ENCODE data around the gene DHX35.
A peak's percentile ranks its signal among the peaks of the same experiment; 100 is the strongest.

The DHX35 gene

DNA sequence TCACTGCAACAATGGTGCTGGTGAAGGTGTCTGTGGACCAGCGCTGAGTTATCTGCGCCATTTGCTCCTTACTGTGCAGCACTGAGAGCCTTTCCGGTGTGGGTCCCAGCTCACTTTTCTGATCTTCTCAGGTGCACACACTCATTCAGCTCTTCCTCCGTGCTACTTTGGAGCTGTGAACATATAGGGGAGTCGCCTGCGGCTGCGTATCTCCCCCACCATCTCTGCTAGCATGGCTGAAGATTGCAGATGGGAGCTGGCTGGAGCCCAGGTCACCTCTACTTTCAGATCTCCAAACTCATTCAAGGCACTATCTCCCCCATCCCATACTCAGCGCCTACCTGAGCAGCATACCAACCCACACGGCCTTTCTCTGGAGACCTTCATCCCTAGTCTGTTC is 96.9 kb downstream of the DHX35 start:
- no peak for DNase-seq (ENCODE audit: low read depth)

DNA sequence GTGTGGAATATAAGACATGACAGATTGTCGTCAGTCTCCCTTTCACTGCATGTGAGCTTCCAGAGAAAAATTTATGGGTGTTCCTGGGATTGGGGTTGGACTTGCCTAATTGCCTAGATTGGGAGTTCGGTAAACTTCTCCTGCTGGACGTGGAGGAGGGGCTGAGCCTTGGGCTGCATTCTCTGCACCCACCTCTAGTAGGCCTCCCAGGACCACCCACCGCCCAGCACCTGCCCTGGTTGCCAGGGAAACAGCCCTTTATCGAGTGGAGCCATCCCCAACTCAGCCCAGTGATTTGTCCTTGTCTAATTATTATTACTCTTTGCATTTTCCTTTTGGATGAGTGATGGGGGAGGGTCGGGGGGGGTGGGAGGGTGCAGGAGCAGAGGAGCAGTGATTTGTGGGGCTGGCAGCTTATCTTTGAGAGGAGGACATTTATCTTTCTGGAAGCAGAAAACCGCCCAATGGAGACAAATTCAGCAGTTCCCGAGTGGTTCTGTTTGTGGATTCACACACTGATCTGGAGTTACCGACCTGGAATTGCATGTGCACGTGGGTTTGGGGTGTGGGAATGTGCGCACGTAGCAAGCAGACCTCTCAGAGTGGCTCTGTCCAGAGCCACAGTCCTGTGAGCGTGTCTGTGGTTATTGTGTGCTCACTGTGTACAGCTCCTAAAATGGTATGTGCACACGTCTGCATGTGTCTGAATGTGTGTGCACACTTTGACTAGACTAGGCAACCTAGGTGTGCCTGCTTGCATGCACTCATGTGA is 104.5 kb downstream of the DHX35 start:
- DNase-seq (ENCODE audit: low read depth): no peak

DNA sequence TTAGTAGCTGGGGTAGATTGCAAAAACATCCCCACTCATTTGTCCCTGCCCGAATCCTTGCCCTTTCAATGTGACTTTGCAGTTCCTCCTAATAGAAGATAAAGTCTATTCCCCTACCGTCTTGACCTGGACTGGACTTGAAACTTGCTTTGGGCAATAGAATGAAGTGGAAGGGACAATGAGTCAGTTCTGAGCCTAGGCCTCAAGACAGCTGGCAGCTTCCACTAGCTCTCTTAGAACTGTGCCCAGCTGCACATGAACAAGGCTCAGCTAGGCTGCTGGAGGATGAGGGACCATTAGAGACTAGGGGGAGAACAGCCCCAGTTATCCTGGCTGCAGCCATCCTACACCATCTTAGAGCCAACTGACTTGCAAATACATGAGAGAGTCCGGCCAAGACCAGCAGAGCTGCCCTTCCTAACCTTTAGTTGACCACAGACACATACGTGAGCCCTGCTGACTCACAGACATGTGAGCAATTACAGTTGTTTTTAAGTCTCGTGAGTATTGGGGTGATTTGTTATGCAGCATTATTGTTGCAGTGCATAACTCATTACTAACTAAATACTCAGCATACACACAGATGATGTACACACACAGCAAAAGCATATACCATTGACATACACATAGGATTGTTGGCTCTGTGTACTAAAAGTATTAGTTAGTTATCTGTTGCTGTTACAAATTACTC is 105.5 kb downstream of the DHX35 start:
- DNase-seq (ENCODE audit: low read depth): no peak

DNA sequence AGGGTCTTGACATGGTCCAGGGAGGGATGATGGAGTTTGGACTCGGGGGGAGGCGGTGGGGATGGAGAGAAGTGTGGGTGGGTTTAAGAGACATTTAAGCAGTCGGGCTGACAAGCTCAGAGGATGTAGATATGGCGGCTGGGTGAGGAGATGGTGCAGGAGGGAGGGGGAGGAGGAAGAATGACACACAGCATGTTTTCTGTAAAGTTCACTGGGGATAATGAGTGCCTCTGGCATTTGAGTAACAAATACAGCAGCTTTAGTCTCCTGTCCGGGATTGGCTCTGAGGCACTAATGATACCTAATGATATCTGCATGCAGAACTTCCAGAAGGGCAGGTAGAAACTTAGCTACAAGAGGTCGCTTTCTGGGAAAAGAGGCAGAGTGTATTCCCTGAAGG is 107.8 kb downstream of the DHX35 start:
- DNase-seq (ENCODE audit: low read depth): no peak

DNA sequence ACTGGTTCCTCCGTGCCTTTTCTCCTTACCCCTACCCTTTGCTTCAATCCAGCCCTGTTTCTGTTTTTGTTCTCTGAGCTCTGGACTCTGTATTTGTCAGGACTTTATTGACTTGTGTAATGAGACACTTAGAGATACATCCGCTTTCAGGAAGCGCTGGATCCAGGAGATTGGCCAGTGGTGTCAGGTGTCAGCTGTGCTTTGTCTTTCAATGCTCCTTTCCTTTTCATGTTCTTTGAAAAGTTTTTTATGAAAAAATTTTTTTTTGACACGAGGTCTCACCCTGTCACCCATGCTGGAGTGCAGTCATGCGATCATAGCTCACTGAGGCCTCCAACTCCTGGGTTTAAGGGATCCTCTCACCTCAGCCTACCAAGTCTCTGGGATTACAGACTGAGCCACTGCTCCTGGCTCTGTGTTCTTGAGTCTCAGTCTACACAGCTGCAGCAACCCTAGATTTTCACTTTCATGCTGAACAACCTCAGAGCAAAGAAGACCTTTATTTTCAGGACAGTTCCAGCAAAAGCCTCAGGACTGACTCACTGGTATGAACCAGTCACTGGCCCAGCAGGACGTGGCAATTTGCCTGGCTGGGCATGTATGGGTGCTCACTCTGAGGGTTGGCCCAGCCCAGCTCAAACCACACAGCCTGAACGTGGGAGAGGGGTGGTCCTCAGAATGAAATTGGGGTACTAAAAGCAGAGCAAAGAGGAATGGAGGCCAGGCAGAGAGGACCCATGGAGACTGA is 108.5 kb downstream of the DHX35 start:
- no peak for DNase-seq (ENCODE audit: low read depth)

DNA sequence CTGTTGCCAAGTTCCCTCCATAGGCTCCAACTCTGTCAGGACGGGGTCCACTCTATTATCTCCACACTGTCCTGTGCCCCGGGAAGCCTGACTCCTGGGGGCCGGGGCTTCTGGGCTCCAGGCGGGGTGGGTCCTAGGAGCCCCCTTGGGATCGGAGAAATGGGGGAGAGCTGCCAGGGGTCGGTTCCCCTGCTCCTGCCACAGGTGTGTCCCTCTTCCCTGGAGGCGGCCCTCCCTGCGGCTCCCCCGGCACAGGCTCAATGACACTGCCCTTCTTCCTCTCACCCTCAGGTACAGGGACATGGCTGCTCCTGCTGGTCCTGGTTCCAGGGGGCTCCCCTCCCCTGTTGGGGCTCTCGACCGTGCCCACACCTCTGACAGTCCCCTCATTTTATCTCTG is 110.0 kb downstream of the DHX35 start:
- no peak for DNase-seq (ENCODE audit: low read depth)

DNA sequence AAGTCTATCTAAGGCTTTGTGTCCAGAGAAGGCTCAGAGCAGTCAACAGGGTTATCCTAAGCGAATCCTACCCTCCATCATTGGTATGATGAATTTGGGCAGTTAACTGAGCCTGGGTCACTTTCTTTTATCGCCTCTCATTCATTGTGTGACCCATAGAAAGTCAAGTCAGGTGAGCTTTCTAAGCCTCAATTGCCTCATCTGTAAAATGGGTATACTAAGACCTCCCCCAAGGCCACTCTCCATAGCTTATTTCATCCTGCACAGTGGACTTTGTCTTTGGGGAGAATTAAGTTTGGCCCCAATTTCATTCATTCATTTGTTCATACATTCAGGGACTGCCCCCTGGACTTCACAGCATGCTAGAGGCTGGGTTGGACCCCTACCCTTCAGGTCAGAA is 110.5 kb downstream of the DHX35 start:
- no peak for DNase-seq (ENCODE audit: low read depth)

DNA sequence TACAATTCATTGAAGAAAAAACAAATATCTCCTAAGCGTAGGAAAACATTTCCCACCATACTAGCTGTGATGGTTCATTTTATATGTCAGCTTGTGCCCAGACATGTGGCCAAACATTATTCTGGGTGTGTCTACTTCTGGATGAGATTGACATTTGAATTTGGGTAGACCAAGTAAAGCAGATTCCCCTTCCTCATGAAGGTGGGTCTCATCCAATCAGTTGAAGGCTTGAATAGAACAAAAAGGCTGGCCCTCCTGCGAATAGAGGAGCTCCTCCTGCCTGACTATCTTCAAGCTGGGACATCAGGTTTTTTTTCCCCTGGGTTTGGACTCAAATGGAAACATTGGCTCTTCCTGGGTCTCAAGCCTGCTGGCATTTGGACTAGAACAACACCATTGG is 113.6 kb downstream of the DHX35 start:
- DNase-seq (ENCODE audit: low read depth): no peak

DNA sequence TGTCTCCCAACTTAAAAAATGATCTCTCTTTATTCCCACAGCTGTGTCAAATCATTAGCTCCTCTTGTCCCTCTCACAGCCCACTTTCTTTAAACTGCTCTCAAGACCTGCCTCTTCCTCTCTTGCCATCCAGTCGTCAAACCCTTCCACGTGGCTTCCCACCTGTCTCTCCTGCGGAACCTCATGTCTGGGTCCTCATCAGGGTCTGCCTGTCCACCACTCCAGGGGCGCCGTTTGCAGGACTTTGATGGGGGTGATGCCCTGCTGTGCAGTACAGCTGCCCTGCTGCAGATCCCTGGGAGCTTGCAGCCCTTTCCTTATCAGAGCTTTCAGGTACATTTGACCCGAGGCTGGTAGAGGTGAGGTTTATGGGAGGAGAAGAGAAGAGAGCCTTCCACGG is 114.8 kb downstream of the DHX35 start:
- DNase-seq (ENCODE audit: low read depth): no peak

DNA sequence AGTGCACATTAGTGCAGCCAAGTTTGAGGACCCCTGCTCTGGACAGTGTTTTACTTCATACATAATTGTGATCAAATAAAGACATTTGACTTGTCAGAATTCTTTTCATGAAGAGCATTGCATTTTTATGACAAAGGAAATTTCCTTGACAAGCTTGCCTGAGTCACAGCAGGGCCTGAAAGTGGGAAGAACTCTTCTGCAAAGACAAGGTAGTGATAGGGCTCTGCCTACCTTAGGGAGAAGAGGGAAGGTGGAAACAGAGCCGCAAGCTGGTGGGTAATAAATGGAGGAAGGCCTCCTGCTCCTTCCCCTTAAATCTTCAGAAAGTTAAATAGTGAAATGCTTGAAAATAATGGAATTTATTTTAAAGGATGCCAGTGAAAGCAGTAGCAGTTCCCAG is 118.2 kb downstream of the DHX35 start:
- no peak for DNase-seq (ENCODE audit: low read depth)

DNA sequence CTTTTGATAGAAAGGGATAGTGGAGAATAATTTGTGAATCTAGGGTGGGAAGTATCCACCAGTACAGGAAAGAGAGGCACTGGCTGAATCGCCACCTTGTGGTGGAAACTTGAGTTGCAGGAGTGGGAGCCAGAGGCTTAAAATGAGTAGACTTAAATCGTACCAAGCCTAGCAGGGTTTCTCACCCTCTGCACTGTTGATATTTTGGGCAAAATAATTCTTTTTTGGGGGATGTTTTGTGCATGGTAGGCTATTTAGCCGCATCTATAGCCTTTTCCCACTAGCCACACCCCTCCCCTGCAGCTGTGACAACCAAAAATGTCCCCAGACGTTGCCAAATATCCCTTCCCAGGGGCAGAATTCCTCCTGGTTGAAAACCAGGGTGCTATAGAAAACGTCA is 119.1 kb downstream of the DHX35 start:
- peak; percentile 72 for DNase-seq (ENCODE audit: low read depth)

DNA sequence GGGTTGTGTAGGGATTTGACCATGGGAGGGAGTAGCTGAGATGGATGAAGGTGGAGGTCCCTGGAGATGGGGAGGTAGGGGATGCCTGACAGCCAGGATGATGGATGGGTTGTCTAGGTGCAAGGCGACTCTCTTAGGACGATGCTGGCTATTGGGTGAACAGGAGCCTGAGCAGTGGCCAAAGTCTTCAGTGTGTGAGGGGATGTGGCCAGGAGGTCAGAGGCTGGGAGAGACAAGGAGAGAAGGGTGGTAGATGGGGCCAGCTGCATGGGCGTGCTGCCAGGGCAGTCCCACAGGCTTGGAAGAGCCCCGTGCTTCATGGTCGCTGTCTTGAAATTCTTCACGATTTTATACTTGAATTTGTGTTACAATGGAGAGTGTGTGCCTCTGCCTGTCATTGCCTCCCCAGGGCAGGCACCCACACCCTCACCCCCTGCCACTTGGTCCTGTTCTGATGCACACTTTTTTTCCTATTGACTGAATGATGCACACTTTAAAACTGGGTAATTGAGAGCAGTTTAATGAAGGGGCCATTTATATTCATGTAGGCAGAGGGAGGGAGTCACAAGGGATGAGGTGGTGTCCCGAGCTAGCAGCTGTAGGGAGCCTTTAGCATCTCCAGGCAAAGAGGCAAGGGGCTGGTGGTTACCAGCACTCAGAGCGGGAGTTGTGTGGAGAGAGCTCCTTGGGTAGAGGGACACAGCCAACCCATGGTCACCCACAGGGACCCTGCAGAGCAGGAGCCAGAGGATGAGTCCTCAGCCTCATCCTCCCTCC is 120.7 kb downstream of the DHX35 start:
- no peak for DNase-seq (ENCODE audit: low read depth)

DNA sequence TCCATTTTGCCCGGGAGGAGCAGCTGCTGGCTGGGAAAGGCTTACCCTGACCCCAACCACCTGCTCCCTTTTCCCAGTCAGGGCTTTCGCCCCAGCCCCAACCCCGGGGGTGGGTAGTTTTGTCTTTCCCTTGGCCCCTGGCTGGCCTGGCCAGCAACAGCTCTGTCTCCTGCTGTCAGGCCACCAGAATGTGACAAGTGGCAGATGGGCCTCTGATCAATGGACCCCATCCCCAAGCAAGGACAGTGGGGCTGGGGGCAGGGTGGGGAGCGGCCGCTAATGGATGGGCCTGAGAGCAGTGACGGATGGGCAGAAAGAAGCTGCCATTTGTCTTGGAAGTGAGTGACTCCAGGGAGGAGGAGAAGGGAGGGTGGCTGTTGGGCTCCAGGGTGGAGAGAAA is 121.6 kb downstream of the DHX35 start:
- DNase-seq (ENCODE audit: low read depth): no peak

DNA sequence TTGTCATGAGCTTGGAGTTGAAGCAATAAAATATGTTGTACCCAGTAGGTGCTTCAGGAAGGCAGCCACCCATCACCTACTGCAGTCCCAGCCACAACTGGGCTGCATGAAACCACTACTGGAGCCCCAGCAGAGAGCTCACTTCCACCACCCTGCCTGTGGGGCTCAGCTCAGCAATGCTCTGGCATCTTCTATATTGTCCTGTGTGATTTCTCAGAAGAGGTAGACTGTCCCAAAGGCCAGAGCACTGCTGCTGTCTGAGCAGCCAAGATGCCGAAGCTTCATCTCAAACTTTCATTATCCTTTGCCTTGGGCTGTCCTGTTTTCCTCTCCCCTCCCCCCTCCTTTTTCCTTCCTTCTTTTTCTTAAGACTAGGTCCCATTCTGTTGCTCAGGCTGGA is 126.9 kb downstream of the DHX35 start:
- DNase-seq (ENCODE audit: low read depth): no peak
